ENCODE results near the gene EPHB1. TPM values are rescaled to one million over a fixed set of nuclear protein-coding genes. Genes with fewer than 3 reads are reported as not detected.

Gene EPHB1
- total RNA-seq, 1 donor from 2014 or later, result 3.0 TPM

GRCh38 chr3:134937256-134938028 is 142.4 kb downstream of the EPHB1 start:
- H3K9me3 ChIP-seq, result no peaks in the 10 kb centered on the region
- intact Hi-C loops (cut with DNase I), result no loop called here
- no peak overlapping the region for H3K27ac ChIP-seq
- TF ChIP-seq CTCF (IDR thresholded peaks at IDR 0.05), result no peak
- ATAC-seq, result no peak
- no peaks in the 10 kb centered on the region for H3K27me3 ChIP-seq (ENCODE audit: low read depth)
- H3K4me3 ChIP-seq, result no peak overlapping the region
- no peak for DNase-seq
- H3K36me3 ChIP-seq, result no peaks in the 10 kb centered on the region
- H3K4me1 ChIP-seq, result no peaks in the 10 kb centered on the region

- Histone ChIP-seq H3K9me3 (no peaks in the 10 kb centered on the region), H3K36me3 (no peaks in the 10 kb centered on the region), H3K27ac (no peak overlapping the region), H3K4me3 (no peak overlapping the region), H3K4me1 (no peaks in the 10 kb centered on the region), H3K27me3 (ENCODE audit: low read depth) (no peaks in the 10 kb centered on the region)
- ATAC-seq, result no peak
- DNase-seq, result no peak
- intact Hi-C loops (cut with DNase I), result no loop called here
- no peak for TF ChIP-seq CTCF (IDR thresholded peaks at IDR 0.05)
Measured at GRCh38 chr3:134938029-134938525, 143.0 kb downstream of the EPHB1 start.

GRCh38 chr3:134939978-134940377 is 144.9 kb downstream of the EPHB1 start:
- TF ChIP-seq CTCF (IDR thresholded peaks at IDR 0.05), result no peak
- no peak overlapping the region for H3K4me3 ChIP-seq
- H3K4me1 ChIP-seq, result no peaks in the 10 kb centered on the region
- no peaks in the 10 kb centered on the region for H3K27me3 ChIP-seq (ENCODE audit: low read depth)
- intact Hi-C loops (cut with DNase I), result no loop called here
- DNase-seq (no peak), ATAC-seq (no peak)
- no peaks in the 10 kb centered on the region for H3K9me3 ChIP-seq
- H3K27ac ChIP-seq, result no peak overlapping the region
- H3K36me3 ChIP-seq, result no peaks in the 10 kb centered on the region

GRCh38 chr3:134941820-134942219 is 146.8 kb downstream of the EPHB1 start:
- TF ChIP-seq CTCF (IDR thresholded peaks at IDR 0.05), result no peak
- no peak for ATAC-seq
- Histone ChIP-seq H3K27ac (no peak overlapping the region), H3K4me1 (no peaks in the 10 kb centered on the region), H3K36me3 (no peaks in the 10 kb centered on the region), H3K27me3 (ENCODE audit: low read depth) (no peaks in the 10 kb centered on the region), H3K9me3 (no peaks in the 10 kb centered on the region), H3K4me3 (no peak overlapping the region)
- DNase-seq, result no peak
- intact Hi-C loops (cut with DNase I), result no loop called here

GRCh38 chr3:134944429-134944828 is 149.4 kb downstream of the EPHB1 start:
- H3K36me3 ChIP-seq, result no peaks in the 10 kb centered on the region
- no peak for DNase-seq
- H3K4me3 ChIP-seq, result no peak overlapping the region
- H3K9me3 ChIP-seq, result no peaks in the 10 kb centered on the region
- intact Hi-C loops (cut with DNase I), result no loop called here
- no peak for TF ChIP-seq CTCF (IDR thresholded peaks at IDR 0.05)
- no peaks in the 10 kb centered on the region for H3K27me3 ChIP-seq (ENCODE audit: low read depth)
- no peak for ATAC-seq
- no peak overlapping the region for H3K27ac ChIP-seq
- no peaks in the 10 kb centered on the region for H3K4me1 ChIP-seq

All from lower lobe of right lung (tissue), 2 donors.